Smooth muscle cell of the pulmonary artery (primary cell): Measurements from ENCODE around the gene DNAJB13. TPM values are rescaled to one million over a fixed set of nuclear protein-coding genes. Genes with fewer than 3 reads are reported as not detected.

Experiments used
- total RNA-seq: library from RNA; depleted of rRNA; stranded (reverse); fragments of >200 nt; gene quantifications from 2 replicates; pipeline ENCODE4 v1.2.3, GENCODE V29; 2014

Gene DNAJB13
- 0.07 TPM in 1 of 2 replicates, not detected in the other for total RNA-seq

GRCh38 chr11:73950869-73951710 lies at the start of gene DNAJB13:
DNAJB13 (plus strand) TSS chr11:73951026; CDS start chr11:73951070, 44 bp downstream.

GRCh38 chr11:73982595-73982989 lies 31.8 kb downstream of the DNAJB13 start, which contains the start of gene UCP2:
UCP2 (minus strand) TSS chr11:73982843; CDS start chr11:73978378, 4,465 bp downstream.

GRCh38 chr11:74008373-74009229 lies 57.8 kb downstream of the DNAJB13 start, which contains the start of gene UCP3:
UCP3 (minus strand) TSS chr11:74009085; CDS start chr11:74007042, 2,043 bp downstream.

Other genes with a start within 250 kb of the DNAJB13 start
- 130 and 148 TPM in 2 replicates for gene RAB6A, start 190.0 kb upstream of the DNAJB13 start, total RNA-seq
- gene MRPL48, start 163.2 kb upstream of the DNAJB13 start, total RNA-seq, result 18.3 and 20.3 TPM in 2 replicates
- gene COA4, start 74.2 kb upstream of the DNAJB13 start, total RNA-seq, result 39.2 and 49.4 TPM in 2 replicates
- 14.7 and 16.3 TPM in 2 replicates for gene PAAF1, start 74.0 kb upstream of the DNAJB13 start, total RNA-seq
- 0.13 and 0.39 TPM in 2 replicates for gene UCP2, start 31.8 kb downstream of the DNAJB13 start, total RNA-seq
- 0.65 and 0.73 TPM in 2 replicates for gene UCP3, start 58.1 kb downstream of the DNAJB13 start, total RNA-seq
- gene C2CD3, start 220.0 kb downstream of the DNAJB13 start, total RNA-seq, result 12.1 and 14.8 TPM in 2 replicates
- 48.0 and 49.3 TPM in 2 replicates for gene PPME1, start 220.3 kb downstream of the DNAJB13 start, total RNA-seq